HG03439 (cell line): ENCODE data around the gene ENPP7.
"Not testable (repeated sequence)": the region's sequence is repeated elsewhere in the genome, so short reads cannot be mapped to it uniquely, and the experiment has no call there.

Experiments used
- ATAC-seq: cut with Tn5 transposase; IDR thresholded peaks from one replicate; pipeline ENCODE4 v1.9.1; 2021; ENCODE audit warnings: mild to moderate bottlenecking, moderate library complexity; ENCODE audit not compliant: unreplicated experiment

The ENPP7 gene

DNA sequence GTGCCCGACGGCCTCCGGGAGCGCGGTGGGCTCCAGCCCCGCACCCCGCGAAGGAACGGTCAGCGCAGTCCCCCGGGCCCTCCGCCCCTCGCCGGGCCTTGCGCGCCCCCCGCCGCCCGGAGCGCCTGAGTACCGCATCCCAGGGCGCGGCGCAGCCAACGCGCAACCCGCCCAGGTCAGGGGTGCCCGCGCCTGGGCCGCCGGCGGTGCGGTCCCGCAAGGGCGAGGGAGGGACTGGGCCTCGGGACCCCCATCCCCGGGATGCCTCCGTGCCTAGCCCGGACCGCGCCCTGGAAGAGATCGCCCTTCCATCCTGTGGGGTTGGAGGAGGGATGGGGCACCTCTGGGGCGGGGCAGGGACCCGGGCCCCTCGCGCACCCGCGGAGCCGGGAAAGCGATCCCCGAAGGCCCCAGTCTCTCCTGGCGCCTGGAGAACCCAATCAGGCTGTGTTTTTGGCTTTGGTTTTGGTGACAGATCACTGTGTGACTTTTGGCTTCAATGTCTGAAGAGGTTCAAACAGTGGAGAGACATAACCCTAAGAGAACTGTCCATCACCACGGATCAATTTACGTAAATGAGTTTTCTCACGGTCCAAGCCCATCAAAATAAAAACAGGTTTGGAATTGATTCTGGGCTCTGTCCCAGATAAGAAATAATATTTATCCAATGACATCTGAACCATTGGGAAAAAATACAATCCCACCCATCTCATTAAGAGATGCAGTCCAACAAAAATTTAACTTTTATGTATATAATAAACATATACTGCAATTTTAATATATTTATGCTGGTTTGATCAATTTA is 17.8 kb downstream of the ENPP7 start:
- no peak for ATAC-seq

- no peak for ATAC-seq
Observed at GRCh38 chr17:79749156-79749815, 18.5 kb downstream of the ENPP7 start.

GRCh38 chr17:79749958-79750357 is 19.2 kb downstream of the ENPP7 start:
- ATAC-seq: no peak

- no peak for ATAC-seq
Observed at GRCh38 chr17:79750650-79751545, 20.2 kb downstream of the ENPP7 start.

- ATAC-seq: no peak
Observed at GRCh38 chr17:79752175-79752574, 21.4 kb downstream of the ENPP7 start.

DNA sequence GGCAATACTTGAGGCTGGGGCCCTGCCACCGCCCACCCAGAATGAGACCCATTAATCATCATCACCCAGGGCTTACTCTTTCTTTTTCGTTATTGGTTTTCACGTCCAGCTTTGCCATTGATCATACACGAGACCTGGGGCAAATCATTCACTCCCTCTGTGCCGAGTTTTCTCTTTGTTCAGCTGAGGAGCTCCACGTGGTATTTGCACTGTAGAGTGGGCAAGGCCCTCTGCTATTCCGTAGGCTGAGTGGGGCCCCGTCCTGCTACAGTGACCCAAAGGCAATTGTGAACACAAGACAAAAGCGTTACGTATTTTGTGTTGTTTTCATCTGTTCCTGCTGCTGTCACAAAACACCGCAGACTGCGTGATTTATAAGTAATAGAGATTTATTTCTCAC is 23.6 kb downstream of the ENPP7 start:
- ATAC-seq: no peak

- not testable (repeated sequence) for ATAC-seq
Observed at GRCh38 chr17:79754903-79755302, 24.2 kb downstream of the ENPP7 start.

DNA sequence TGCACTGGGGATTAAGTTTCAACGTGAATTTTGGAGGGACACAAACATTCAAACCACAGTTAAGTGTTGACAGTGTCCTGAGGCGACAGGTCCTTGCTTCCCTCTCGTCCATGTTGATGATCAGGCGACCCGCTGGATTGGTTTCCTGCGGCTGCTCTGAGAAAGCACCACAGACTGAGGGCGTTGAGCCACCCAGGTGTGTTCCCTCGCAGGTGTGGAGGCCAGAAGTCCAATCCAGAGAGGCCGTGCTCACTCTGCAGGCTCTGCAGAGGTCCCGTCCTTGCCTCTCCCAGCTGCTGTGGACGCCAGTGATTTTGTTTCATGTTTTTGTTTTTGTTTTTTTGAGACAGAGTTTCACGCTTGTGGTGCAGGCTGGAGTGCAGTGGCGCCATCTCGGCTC is 24.8 kb downstream of the ENPP7 start:
- no peak for ATAC-seq

DNA sequence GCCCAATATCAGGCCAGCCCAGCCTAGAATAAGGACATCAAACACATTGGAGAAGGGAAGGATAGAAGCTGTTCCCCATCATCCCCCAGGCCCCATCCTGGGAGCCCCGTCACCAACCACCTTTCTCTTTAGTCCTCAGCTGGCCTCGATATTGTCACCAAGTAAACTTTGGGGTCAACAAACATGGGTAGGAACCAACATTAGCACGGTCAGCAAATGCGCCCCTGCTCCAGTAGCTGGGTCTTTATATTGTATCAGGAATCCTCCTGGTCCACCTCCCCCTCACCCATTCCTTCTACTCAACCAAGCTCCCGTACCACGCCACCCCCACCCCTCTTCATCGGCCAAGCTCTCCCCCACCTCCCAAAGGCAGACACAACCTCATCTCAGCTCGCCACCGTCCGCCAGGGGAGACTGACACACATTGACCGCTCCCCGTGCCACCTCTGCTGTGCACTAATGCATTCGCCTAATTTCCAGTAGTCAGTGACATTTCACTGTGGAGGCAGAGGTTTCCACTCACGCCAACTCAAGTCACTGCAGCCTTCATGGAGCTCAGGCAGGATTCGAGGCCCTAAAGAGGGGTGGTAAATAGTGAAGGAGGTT is 26.5 kb downstream of the ENPP7 start:
- no peak for ATAC-seq

DNA sequence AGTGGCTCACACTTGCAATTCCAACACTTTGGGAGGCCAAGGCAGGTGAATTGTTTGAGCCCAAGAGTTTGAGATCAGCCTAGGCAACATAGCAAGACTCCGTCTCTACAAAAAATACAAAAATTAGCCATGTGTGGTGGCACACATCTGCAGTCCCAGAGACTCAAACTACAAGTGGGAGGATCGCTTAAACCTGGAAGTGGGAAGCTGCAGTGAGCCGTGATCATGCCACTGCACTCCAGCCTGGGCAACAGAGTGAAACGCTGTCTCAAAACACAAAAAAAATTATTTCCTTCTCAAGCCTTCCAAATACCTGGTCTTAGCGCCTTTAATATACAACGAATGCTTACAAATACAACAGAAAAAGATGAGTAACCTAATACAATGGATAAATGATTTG is 27.5 kb downstream of the ENPP7 start:
- no peak for ATAC-seq

GRCh38 chr17:79760197-79760906 is 29.6 kb downstream of the ENPP7 start:
- no peak for ATAC-seq

GRCh38 chr17:79761894-79762589 is 31.3 kb downstream of the ENPP7 start:
- ATAC-seq: no peak

GRCh38 chr17:79765708-79766107 is 35.0 kb downstream of the ENPP7 start:
- no peak for ATAC-seq

DNA sequence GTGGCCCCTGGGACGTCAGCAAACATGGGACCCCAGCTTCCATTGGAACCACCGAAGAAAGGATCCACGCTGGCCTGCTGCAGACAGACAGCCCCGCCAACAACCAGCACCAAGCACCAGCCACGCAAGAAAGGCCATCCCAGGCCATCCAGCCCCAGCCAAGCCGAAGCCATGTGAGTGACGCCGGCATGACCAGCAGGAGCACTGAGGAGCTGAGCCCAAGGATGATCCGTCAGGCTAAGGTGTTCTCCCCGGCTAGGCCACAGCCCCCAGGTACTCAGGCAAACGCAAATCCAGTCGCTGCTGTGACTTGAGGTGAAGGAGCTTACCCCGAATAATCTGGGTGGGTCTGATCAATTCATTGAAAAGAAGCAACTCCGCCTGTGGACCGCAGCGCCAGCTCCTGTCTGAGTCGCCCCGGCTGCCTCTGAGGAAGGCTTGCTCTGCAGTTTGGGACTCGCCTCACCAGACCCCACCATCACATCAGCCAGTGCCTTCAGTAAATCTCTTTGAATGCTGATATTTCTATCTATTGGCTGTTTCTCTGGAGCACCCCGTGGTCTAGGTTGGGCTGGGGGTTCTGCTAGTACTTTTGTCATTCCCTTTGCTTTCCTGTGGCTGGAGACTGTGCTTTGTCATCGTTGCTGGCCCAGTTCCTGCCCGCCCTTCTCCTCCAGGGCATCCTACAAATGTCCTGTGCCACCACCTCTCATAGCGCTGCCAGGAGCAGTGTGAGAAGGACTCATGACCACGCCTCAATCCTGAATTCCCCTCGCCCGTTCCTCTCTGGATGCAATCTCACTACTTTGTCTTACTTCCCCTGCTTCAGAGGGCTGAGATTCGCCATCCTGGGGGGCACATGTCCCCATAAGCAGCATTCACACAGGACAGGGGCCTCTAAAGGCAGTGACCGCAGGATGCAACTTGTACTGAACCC is 39.1 kb downstream of the ENPP7 start:
- ATAC-seq: no peak

- ATAC-seq: no peak
Observed at GRCh38 chr17:79771276-79771675, 40.5 kb downstream of the ENPP7 start.

DNA sequence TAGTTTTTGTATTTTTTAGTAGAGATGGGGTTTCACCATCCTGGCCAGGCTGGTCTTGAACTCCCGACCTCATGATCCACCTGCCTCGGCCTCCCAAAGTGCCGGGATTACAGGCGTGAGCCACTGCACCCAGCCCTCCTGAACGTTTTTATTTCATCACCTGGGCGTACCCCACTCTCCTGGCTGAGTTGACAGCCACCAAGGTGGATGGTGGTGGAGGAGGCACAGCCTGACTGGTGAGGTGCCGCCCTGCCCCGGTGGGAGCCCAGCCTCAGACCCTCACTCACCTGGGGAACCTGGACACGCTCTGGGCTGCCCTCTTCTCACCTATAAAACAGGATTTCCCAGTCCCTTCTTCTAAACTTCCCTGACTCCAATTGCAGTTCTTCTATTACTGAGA is 42.0 kb downstream of the ENPP7 start:
- not testable (repeated sequence) for ATAC-seq

- no peak for ATAC-seq
Observed at GRCh38 chr17:79774561-79774975, 43.8 kb downstream of the ENPP7 start.

DNA sequence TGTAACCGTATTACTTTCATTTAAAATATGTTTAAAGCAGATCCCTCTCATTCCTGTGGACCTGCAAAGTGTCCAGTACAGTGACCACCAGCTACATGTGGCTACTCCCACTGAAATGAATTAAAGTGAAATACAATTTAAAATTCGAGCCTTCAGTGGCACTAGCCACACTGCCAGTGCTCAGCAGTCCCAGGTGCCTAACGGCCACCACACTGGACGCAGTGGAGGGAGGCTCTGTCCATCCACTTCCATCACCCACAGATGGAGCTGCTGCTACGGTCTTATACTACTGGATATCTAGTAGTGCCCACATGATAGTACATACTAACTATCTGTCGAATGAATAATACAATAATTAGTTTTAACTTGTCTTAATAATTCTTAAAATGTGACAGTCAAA is 44.9 kb downstream of the ENPP7 start:
- no peak for ATAC-seq
